Natural killer cell (primary cell): ENCODE results near the gene LGMN. TPM values are rescaled to one million over a fixed set of nuclear protein-coding genes. Genes with fewer than 3 reads are reported as not detected.

Experiments used
- ATAC-seq, 3 donors: fragments of 150-1000 bp in 2 of 3; fragments of 200-7000 bp in 1 of 3; cut with Tn5 transposase; 1 replicate in 1 of 3; 2 replicates in 2 of 3; pipeline ENCODE4 v1.10.0; 2021; ENCODE audit warnings: mild to moderate bottlenecking in 2 of 3, moderate library complexity in 2 of 3
- DNase-seq, 2 donors: peaks; one replicate each; pipeline versions ENCODE4 v3.0.0 to v3.0.0-alpha.2; 2013 to 2021; ENCODE audit warnings: mixed read lengths in 1 of 2
- H3K27ac ChIP-seq: one replicate; pipeline ENCODE4 v1.5.1; 2013; ENCODE audit warnings: mild to moderate bottlenecking, low read length
- H3K27me3 ChIP-seq: one replicate; pipeline ENCODE4 v1.6.1; 2013; ENCODE audit warnings: low read length; ENCODE audit not compliant: control insufficient read depth, insufficient read depth
- H3K36me3 ChIP-seq: one replicate; pipeline ENCODE4 v1.6.1; 2013; ENCODE audit warnings: low read length; ENCODE audit not compliant: control insufficient read depth, insufficient read depth
- H3K4me1 ChIP-seq: one replicate; pipeline ENCODE4 v1.6.1; 2013; ENCODE audit warnings: low read length; ENCODE audit not compliant: control insufficient read depth, insufficient read depth
- H3K4me3 ChIP-seq: one replicate; pipeline ENCODE4 v1.5.1; 2013; ENCODE audit warnings: low read length
- H3K9me3 ChIP-seq: one replicate; pipeline ENCODE4 v1.6.1; 2013; ENCODE audit warnings: low read length; ENCODE audit not compliant: control insufficient read depth, insufficient read depth
- H3K27ac Mint-ChIP-seq, 2 donors: one replicate each; pipeline ENCODE4 v1.8.0; 2022; ENCODE audit warnings: mild to moderate bottlenecking in 2 of 2, mixed read lengths in 2 of 2, moderate library complexity in 1 of 2
- H3K27me3 Mint-ChIP-seq, 2 donors: one replicate each; pipeline ENCODE4 v1.8.0; 2022; ENCODE audit warnings: low read depth in 2 of 2, mixed read lengths in 2 of 2
- H3K36me3 Mint-ChIP-seq: one replicate; pipeline ENCODE4 v1.8.0; 2022; ENCODE audit warnings: mixed read lengths
- H3K4me1 Mint-ChIP-seq, 2 donors: one replicate each; pipeline ENCODE4 v1.8.0; 2022; ENCODE audit warnings: mixed read lengths in 2 of 2
- H3K4me3 Mint-ChIP-seq: one replicate; pipeline ENCODE4 v1.8.0; 2022; ENCODE audit warnings: mild to moderate bottlenecking, moderate library complexity, mixed read lengths
- H3K9me3 Mint-ChIP-seq, 2 donors: one replicate each; pipeline ENCODE4 v1.8.0; 2022; ENCODE audit warnings: mixed read lengths in 2 of 2
- CTCF ChIP-seq: fragments of 200-600 bp; IDR thresholded peaks from one replicate; pipeline ENCODE4 v1.8.0; 2022; ENCODE audit warnings: antibody characterized with exemption
- WGBS: methylation state at CpG from one replicate; pipeline ENCODE4 v1.1.7; 2013; ENCODE audit warnings: missing lambda C conversion rate; ENCODE audit not compliant: insufficient coverage; 5-methylcytosine and 5-hydroxymethylcytosine counted together
- intact Hi-C: fragments of 100-400 bp; cut with micrococcal nuclease; formaldehyde crosslinking; loops from one replicate; pipeline ENCODE4 v1.14.2; 2022
- total RNA-seq, 4 donors: library from RNA; stranded (reverse); fragments of 120-200 nt in 1 of 4; gene quantifications; one replicate each; pipeline versions ENCODE4 v1.2.3 to v1.2.4, GENCODE V29; 2013 to 2022

LGMN gene
- total RNA-seq, 3 donors from 2014 or later (not counting 1 experiment from before 2014, with no cell fraction given), result 0.39 to 6.1 (median 2.5) TPM

DNA sequence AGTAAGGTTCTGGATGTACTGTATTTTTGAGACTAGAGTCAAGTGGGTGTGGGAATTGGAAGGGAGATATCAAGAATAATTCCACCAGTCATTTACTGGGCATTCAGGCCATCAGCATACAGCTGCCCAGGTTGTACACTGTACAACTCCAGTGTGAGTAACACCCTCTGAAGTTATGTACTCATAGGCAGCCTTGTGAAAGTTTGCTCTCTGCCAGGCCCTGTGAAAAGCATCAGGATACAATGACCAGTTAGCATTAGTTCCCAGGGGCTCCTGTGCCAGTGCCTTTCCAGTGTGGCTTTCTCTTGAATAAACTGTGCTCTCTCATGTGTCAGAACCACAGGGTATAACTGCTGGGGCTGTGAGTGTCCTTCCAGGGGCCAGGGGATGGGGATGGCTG is 89.7 kb downstream of the LGMN start:
- no peak for DNase-seq
- intact Hi-C loops, result no loop called here
- Mint-ChIP-seq H3K27ac (peak overlapping the region; percentile 96 to 99), H3K36me3 (peaks cover 6% of the 10 kb centered on the region), H3K27me3 (no peaks in the 10 kb centered on the region), H3K4me3 (peak overlapping the region; percentile 31), H3K4me1 (peaks cover 91 to 96% of the 10 kb centered on the region in 2 donors), H3K9me3 (no peaks in the 10 kb centered on the region)
- Histone ChIP-seq H3K4me1 (peaks cover 83% of the 10 kb centered on the region), H3K9me3 (no peaks in the 10 kb centered on the region), H3K4me3 (no peak overlapping the region), H3K27ac (peak overlapping the region; percentile 59), H3K36me3 (peaks cover 77% of the 10 kb centered on the region), H3K27me3 (no peaks in the 10 kb centered on the region)
- TF ChIP-seq CTCF, result no peak
- no peak for ATAC-seq

DNA sequence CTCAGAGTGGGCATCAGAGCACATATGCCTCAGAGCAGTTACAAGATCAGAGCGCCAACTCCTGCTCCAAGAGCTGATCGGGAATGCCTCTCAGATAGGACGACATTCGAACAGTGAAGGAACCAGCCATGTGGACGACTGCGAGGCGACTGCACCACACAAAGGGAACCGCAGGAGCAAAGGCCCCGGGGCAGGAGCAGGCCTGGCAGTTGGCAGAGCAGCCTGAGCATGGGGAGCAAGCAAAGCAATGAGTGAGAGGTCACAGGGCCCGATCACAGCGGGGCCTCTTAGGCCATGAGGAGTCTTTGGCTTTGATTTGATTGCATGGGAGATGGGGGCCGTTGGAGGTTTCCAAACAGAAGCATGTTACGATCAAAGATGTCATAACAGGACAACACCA is 90.3 kb downstream of the LGMN start:
- Histone ChIP-seq H3K4me3 (no peak overlapping the region), H3K27ac (peak overlapping the region; percentile 87), H3K9me3 (no peaks in the 10 kb centered on the region), H3K4me1 (peaks cover 88% of the 10 kb centered on the region), H3K27me3 (no peaks in the 10 kb centered on the region), H3K36me3 (peaks cover 72% of the 10 kb centered on the region)
- WGBS, result 87% methylated on average over 13 of the region's 13 CpGs
- no peak for TF ChIP-seq CTCF
- DNase-seq, result no peak
- no peaks in the 10 kb centered on the region for H3K27me3 Mint-ChIP-seq
- intact Hi-C loops, result no loop called here
- ATAC-seq, result no peak
- peaks cover 9% of the 10 kb centered on the region for H3K36me3 Mint-ChIP-seq
- H3K4me3 Mint-ChIP-seq, result peak overlapping the region; percentile 90
- peaks cover 93 to 98% of the 10 kb centered on the region in 2 donors for H3K4me1 Mint-ChIP-seq
- H3K27ac Mint-ChIP-seq, result peak overlapping the region; percentile 96 to 99
- H3K9me3 Mint-ChIP-seq, result no peaks in the 10 kb centered on the region

- DNase-seq, result no peak
- intact Hi-C loops, result no loop called here
- H3K36me3 Mint-ChIP-seq, result peaks cover 11% of the 10 kb centered on the region
- H3K9me3 Mint-ChIP-seq, result no peaks in the 10 kb centered on the region
- Histone ChIP-seq H3K9me3 (no peaks in the 10 kb centered on the region), H3K36me3 (peaks cover 73% of the 10 kb centered on the region), H3K27me3 (no peaks in the 10 kb centered on the region), H3K4me3 (no peak overlapping the region), H3K27ac (peak overlapping the region; percentile 87), H3K4me1 (peaks cover 94% of the 10 kb centered on the region)
- peak overlapping the region; percentile 90 for H3K4me3 Mint-ChIP-seq
- H3K4me1 Mint-ChIP-seq, result peaks cover 89 to 95% of the 10 kb centered on the region in 2 donors
- no peaks in the 10 kb centered on the region for H3K27me3 Mint-ChIP-seq
- TF ChIP-seq CTCF, result no peak
- WGBS, result 38% methylated on average over 13 of the region's 13 CpGs
- peak overlapping the region; percentile 96 to 99 for H3K27ac Mint-ChIP-seq
- ATAC-seq, result no peak
Measured at GRCh38 chr14:92657457-92658142, 90.8 kb downstream of the LGMN start.
